ENCODE results near the gene SAP25.
A peak's percentile ranks its signal among the peaks of the same experiment; 100 is the strongest.

The SAP25 gene

GRCh38 chr7:100573691-100574361, at the start of gene SAP25:
TSS of gene SAP25 (minus strand) at chr7:100573900. CDS start at chr7:100573742, 158 bp downstream.
- DNase-seq, result no peak

- no peak for DNase-seq
These were observed 47.9 kb upstream of the SAP25 start for GRCh38 chr7:100621554-100621953.

GRCh38 chr7:100620804-100621203, 47.1 kb upstream of the SAP25 start:
- DNase-seq, result no peak

- DNase-seq, result no peak
These were observed 46.5 kb upstream of the SAP25 start for GRCh38 chr7:100620239-100620638.

GRCh38 chr7:100614308-100614861, 40.7 kb upstream of the SAP25 start:
- DNase-seq, result no peak

GRCh38 chr7:100613412-100614175, 39.9 kb upstream of the SAP25 start:
- DNase-seq, result no peak

GRCh38 chr7:100612730-100613390, 39.2 kb upstream of the SAP25 start:
- peak in 2 of 51 donors; percentile 33 to 36 for DNase-seq

- peak; percentile 85 to 100 (median 98) for DNase-seq
These were observed 38.5 kb upstream of the SAP25 start, which contains the start of gene MOSPD3 for GRCh38 chr7:100611983-100612729. TSS of gene MOSPD3 (plus strand) at chr7:100612540. CDS start at chr7:100612792, 252 bp downstream.

GRCh38 chr7:100609958-100610357, 36.3 kb upstream of the SAP25 start:
- DNase-seq, result no peak

- no peak for DNase-seq
These were observed 33.4 kb upstream of the SAP25 start for GRCh38 chr7:100607111-100607510.

GRCh38 chr7:100606313-100606712, 32.6 kb upstream of the SAP25 start:
- no peak for DNase-seq

- DNase-seq, result peak in 5 of 51 donors; percentile 3 to 36 (median 18)
These were observed 31.5 kb upstream of the SAP25 start for GRCh38 chr7:100604976-100605911.

- peak in 36 of 51 donors; percentile 4 to 63 (median 28) for DNase-seq
These were observed 30.6 kb upstream of the SAP25 start for GRCh38 chr7:100604028-100604975.

GRCh38 chr7:100603726-100604027, 30.0 kb upstream of the SAP25 start:
- DNase-seq, result no peak

- peak in 1 of 51 donors; percentile 17 for DNase-seq
These were observed 29.4 kb upstream of the SAP25 start for GRCh38 chr7:100602889-100603725.

GRCh38 chr7:100600730-100601038, 27.0 kb upstream of the SAP25 start:
- no peak for DNase-seq

GRCh38 chr7:100599911-100600729, 26.4 kb upstream of the SAP25 start:
- no peak for DNase-seq
